Medulla oblongata (tissue), 1 donor: ENCODE measurements around the gene C19orf73.

Source experiments
- DNase-seq: peaks from one replicate; pipeline ENCODE4 v3.0.0-alpha.2; 2015; ENCODE audit errors: extremely low spot score

The C19orf73 gene

GRCh38 chr19:49101160-49101559, 17.8 kb downstream of the C19orf73 start:
- DNase-seq, result no peak

- no peak for DNase-seq
These were observed 20.1 kb downstream of the C19orf73 start for GRCh38 chr19:49098795-49099194.

GRCh38 chr19:49097453-49098288, 21.3 kb downstream of the C19orf73 start:
- peak; percentile 82 for DNase-seq

DNA sequence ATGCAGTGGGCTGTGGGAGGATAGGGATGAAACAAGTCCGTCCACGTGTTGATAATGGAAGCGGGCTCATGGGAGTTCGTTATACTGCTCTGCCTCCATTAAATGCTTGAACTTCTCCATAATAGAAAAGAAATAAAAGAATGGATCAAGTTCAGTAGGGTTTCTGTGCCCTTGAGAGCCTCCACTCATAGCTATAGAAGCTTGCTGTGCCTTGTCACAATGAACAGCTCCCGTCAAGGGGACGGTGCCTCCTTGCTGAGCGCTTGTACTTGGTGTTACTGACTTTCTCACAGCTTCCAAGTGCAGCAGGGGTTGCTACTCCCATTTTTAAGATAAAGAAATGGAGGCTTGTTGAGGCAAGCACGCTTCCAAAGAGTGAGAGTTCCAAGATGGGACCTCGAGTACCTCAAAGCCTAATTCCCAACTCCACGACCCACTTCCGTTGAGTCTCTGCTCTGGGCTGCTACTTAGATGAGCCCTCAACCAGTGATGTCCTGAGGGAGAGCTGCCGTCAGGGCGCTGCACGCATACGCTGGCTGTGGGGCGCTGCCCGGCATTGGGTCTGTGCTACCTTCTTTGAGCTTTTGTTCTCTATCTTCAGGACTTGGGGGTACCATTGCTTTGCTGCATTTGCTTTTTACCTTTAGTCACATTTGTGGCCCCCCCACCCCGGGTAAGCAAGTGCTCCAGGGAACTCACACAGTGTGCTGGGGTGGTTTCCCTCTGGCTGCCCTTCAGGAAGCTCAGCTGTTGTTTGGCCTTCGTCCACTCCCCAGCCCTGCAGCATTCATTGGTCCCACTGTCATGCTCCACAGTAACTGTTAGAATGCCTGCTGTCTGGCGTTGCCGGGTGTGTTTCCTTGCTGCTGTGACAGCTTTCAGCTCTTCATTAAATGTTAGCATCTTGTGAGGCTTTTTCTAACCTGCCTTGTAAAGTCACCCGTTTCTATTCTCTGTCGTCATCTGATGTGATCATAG, 24.1 kb downstream of the C19orf73 start:
- DNase-seq, result peak; percentile 77

- DNase-seq, result no peak
These were observed 26.3 kb downstream of the C19orf73 start for GRCh38 chr19:49092686-49093085.

DNA sequence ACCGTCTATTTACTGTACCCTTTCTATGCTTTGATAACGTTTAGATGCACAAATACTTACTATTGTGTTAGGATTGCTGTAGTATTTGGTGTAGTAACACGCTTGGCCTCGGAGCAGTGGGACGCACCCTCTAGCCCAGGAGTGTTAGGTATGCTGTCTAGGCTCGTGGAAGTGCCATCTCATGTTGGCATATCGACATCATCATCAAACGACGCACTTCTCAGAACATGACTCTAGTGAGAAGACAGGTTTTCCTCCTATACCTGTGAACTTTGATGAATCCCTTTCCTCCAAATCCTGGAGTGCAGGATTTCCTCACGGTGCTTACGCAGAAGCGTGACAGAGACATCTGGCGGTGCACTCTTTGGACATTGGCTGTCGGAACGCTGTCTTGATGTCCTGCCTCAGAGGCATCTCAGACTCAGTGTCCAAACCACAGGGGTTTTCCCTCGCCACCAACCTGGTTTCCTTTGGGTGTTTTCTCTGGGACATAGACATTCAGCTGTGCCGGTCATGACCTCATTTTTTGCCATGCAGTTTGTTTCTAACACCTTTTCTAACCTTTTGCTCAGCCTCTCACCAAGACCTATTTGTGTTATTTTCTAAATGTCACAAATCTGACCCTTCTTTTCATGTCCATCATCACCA, 27.4 kb downstream of the C19orf73 start:
- DNase-seq, result no peak

- DNase-seq, result no peak
These were observed 32.6 kb downstream of the C19orf73 start for GRCh38 chr19:49086296-49086695.

DNA sequence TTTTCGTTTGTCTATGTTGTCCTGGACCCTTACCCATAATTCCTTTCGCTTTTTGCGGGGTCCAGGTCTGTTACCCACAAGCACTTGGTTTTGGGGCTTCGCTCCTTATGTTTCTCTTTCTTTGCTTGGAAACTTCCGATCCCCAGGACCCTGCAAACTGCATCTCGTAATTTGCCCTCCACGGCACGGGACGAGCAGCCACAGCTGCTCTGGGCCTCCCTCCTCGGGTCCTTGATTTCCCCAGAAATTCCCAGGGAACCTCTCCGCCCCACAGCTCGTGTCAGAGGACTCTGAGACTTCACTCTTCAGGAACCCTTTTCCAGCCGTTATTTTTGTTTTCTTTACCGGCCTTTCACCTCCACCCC, 33.1 kb downstream of the C19orf73 start:
- DNase-seq, result no peak

DNA sequence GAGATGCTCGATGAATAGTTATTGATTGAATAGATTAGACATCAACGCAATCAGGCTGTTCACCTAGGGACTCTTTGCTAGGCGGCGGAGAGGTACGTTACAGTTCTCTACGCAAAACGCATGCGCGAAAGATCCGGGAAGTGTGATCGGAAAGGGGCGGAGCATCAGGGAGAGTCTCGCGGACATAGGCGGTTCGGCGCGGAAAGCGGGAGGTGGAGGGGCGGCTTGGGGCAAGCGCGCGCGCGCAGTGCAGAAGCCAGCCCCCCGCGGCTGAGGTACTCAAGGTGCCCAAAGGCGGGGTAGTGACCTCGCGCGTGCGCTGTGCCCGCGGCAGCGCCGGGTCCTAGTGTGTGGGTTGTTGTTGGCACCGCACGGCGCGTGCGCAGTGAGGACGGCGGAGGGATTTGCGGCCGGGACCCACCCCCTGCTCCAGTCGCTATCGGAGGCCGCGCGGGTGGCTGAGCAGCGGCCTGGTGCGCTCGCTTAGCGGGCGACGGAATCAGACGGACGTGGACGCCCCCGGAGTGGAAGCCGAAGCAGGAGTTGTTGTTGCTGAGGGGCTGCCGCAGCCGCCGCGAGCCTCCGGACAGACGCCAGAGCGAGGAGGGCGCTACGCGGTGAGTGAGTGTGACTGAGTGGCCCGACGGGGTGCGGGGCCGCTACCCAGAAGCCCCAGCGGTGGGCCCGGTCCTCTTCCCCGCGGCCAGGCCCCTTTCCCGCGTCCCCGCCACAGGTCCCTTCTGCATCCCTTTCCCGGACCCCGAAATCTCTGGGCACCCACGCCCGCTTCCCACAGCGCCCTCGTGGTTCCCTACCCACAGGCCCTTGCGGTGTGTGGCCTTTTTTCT, 33.7 kb downstream of the C19orf73 start, which contains the start of gene SNRNP70:
Gene SNRNP70 (plus strand): TSS at position 432 of the 848 bp plus-strand sequence. CDS start 964 bp downstream, outside the sequence.
- DNase-seq, result peak; percentile 98

- no peak for DNase-seq
These were observed 34.5 kb downstream of the C19orf73 start for GRCh38 chr19:49084206-49085019.

DNA sequence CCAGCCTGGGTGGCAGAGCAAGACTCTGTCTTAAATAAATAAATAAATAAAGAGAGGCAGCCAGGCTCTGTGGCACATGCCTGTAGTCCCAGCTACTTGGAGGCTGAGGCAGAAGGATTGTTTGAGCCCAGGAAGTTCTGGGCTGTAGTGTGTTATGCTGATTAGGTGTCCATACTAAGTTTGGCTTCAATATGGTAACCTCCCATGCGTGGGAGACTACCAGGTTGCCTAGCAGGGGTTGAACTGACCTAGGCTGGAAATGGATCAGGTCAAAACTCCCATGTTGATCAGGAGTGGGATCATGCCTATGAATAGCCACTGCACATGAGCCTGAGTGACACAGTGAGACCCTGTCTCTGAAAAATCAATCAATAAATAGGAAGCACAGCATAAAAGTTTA, 37.7 kb downstream of the C19orf73 start:
- DNase-seq, result no peak

GRCh38 chr19:49080392-49080791, 38.6 kb downstream of the C19orf73 start:
- DNase-seq, result no peak

- peak; percentile 62 for DNase-seq
These were observed 44.1 kb downstream of the C19orf73 start for GRCh38 chr19:49074869-49075268.

GRCh38 chr19:49073514-49074378, 45.2 kb downstream of the C19orf73 start:
- DNase-seq, result no peak

DNA sequence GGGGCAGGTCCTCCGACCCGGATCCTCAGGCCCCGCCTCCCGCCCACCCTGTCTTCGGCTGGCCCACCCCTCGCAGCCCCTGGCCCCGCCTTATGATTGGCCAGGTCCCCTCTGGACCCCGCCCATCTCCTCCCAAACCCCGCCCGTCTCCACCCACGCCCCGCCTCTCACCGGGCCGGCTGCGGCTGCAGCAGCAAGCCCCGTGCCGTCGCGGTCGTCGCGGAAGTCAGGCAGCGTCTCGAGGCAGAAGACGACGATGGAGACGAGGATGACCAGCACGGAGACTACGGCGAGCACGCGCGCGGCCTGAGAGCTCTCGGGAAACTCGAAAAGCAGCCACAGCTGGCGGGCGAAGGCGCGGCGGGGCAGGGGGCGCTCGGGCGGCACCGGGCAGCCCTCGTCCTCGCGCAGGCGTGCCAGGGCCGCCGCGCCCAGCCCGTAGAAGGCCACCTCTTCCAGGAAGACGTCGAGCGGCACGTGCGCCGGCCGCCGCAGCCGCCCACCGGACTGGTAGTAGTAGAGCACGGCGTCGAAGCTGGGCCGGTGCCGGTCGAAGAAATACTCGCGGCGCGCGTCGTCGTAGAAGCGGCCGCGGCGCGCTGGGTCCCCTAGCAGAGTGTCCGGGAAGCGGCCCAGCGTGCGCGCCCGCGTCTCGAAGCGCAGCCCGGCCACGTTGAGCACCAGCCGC, 46.9 kb downstream of the C19orf73 start:
- no peak for DNase-seq

GRCh38 chr19:49070416-49070815, 48.5 kb downstream of the C19orf73 start:
- DNase-seq, result no peak

DNA sequence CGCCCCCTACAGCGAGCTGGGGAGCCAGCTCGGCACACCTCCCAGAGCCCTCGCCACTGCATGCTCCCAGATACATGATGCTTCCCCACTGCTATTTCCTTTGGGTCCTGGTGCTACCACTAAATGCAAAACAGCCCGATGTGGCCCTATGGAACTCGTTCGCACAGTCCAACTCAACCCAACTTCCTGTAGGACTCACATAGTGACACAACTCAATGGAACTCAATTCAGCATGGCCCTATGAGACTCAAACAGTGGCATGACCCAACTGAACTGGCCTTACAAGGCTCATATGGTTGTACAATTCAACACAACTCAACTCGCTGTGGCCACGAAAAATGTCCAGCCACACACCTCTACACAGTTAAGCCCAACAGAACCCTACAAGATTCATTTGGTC, 49.9 kb downstream of the C19orf73 start:
- DNase-seq, result no peak
